Lung (tissue), 12 donors: ENCODE data around the gene TERC. TPM values are rescaled to one million over a fixed set of nuclear protein-coding genes. Genes with fewer than 3 reads are reported as not detected.

ENCODE experiments used
- ATAC-seq: fragments of 200-7000 bp; cut with Tn5 transposase; one replicate; pipeline ENCODE4 v1.9.1; 2020; ENCODE audit warnings: moderate number of reproducible peaks; ENCODE audit not compliant: insufficient read depth, low FRiP score
- DNase-seq, 3 donors: peaks; one replicate each; pipeline ENCODE4 v3.0.0-alpha.2; 2013 to 2017
- H3K27ac ChIP-seq, 2 donors: one replicate each; pipeline ENCODE4 v1.5.1; 2013; ENCODE audit warnings: mild to moderate bottlenecking in 2 of 2, moderate library complexity in 2 of 2, control low read depth in 1 of 2, inconsistent platforms in 1 of 2, low read depth in 1 of 2, low read length in 1 of 2
- H3K27me3 ChIP-seq, 3 donors: one replicate each; pipeline ENCODE4 v1.5.1; 2013; ENCODE audit warnings: low read length in 2 of 3; ENCODE audit not compliant: control insufficient read depth in 3 of 3, insufficient read depth in 3 of 3
- H3K36me3 ChIP-seq, 4 donors: one replicate each; pipeline ENCODE4 v1.5.1; 2013; ENCODE audit warnings: low read length in 4 of 4, mild to moderate bottlenecking in 1 of 4, moderate library complexity in 1 of 4; ENCODE audit not compliant: control insufficient read depth in 4 of 4, insufficient read depth in 4 of 4
- H3K4me1 ChIP-seq, 5 donors: one replicate each; pipeline ENCODE4 v1.5.1; 2013; ENCODE audit warnings: low read length in 5 of 5, mild to moderate bottlenecking in 2 of 5, moderate library complexity in 1 of 5; ENCODE audit not compliant: control insufficient read depth in 5 of 5, insufficient read depth in 5 of 5
- H3K4me3 ChIP-seq: one replicate; pipeline ENCODE4 v1.5.1; 2013; ENCODE audit warnings: mild to moderate bottlenecking, control low read depth, moderate library complexity
- H3K9ac ChIP-seq, 2 donors: one replicate each; pipeline ENCODE4 v1.5.1; 2013; ENCODE audit warnings: low read length in 2 of 2, control low read depth in 1 of 2; ENCODE audit not compliant: insufficient read depth in 1 of 2
- H3K9me3 ChIP-seq, 4 donors: one replicate each; pipeline ENCODE4 v1.5.1; 2013; ENCODE audit warnings: low read length in 3 of 4, mild to moderate bottlenecking in 1 of 4, moderate library complexity in 1 of 4; ENCODE audit not compliant: control insufficient read depth in 4 of 4, insufficient read depth in 3 of 4
- CTCF ChIP-seq: IDR thresholded peaks from 2 replicates; pipeline ENCODE4 v1.5.1; 2012; ENCODE audit warnings: mild to moderate bottlenecking; ENCODE audit errors: control extremely low read depth, extremely low read depth
- WGBS, 2 donors: extraction: QIAGEN DNeasy Blood & Tissue Kit; methylation state at CpG; one replicate each; pipeline ENCODE4 v1.1.7; 2013; 5-methylcytosine and 5-hydroxymethylcytosine counted together
- polyA plus RNA-seq, 2 donors: library from polyadenylated mRNA; stranded (reverse); fragments of 200-250 nt; gene quantifications; one replicate each; pipeline ENCODE4 v1.2.1, GENCODE V29; 2013
- total RNA-seq, 2 donors: library from RNA; depleted of rRNA in 1 of 2; stranded (reverse); fragments of >200 nt in 1 of 2; gene quantifications; one replicate each; pipeline ENCODE4 v1.2.1, GENCODE V29; 2014 to 2021
- donor health status: control.
- donor health status: control.
- donor health status: Bipolar disorder and iron deficiency.
- donor health status: healthy.
- donor health status: DM: yes; HTN: yes; CAD: no.

TERC gene
- total and polyA plus RNA-seq, 4 donors: 0.16 to 45.7 (median 12.4) TPM; not detected in 1

GRCh38 chr3:169804681-169805080 is 39.8 kb upstream of the TERC start:
- Histone ChIP-seq H3K36me3 (peaks cover 0 to 4% (median under 1%) of the 10 kb centered on the region in 4 donors), H3K27me3 (no peaks in the 10 kb centered on the region), H3K4me3 (no peak overlapping the region), H3K4me1 (no peaks in the 10 kb centered on the region), H3K27ac (no peak overlapping the region), H3K9ac (no peak overlapping the region), H3K9me3 (no peaks in the 10 kb centered on the region)
- no peak for DNase-seq
- no peak for ATAC-seq
- WGBS, 2 donors: 92 to 94% methylated on average over 3 of the region's 3 CpGs
- TF ChIP-seq CTCF: no peak

GRCh38 chr3:169792359-169792758 is 27.5 kb upstream of the TERC start:
- DNase-seq (no peak), ATAC-seq (no peak)
- Histone ChIP-seq H3K9me3 (no peaks in the 10 kb centered on the region), H3K27ac (no peak overlapping the region), H3K4me1 (peaks cover 0 to 1% (median 0%) of the 10 kb centered on the region in 5 donors), H3K27me3 (no peaks in the 10 kb centered on the region), H3K9ac (no peak overlapping the region), H3K4me3 (no peak overlapping the region), H3K36me3 (peaks cover 6 to 10% (median 9%) of the 10 kb centered on the region in 4 donors)
- WGBS, 2 donors: 94 to 95% methylated on average over 1 of the region's 1 CpG
- TF ChIP-seq CTCF: no peak

- H3K9ac ChIP-seq: no peak overlapping the region
- H3K36me3 ChIP-seq: peaks cover 8 to 21% (median 16%) of the 10 kb centered on the region in 4 donors
- H3K27ac ChIP-seq: no peak overlapping the region
- no peaks in the 10 kb centered on the region for H3K9me3 ChIP-seq
- H3K27me3 ChIP-seq: no peaks in the 10 kb centered on the region
- peaks cover 0 to 1% (median 0%) of the 10 kb centered on the region in 5 donors for H3K4me1 ChIP-seq
- no peak overlapping the region for H3K4me3 ChIP-seq
- no peak for ATAC-seq
- DNase-seq: no peak
- WGBS, 2 donors: 95 to 96% methylated on average over 4 of the region's 4 CpGs
- no peak for TF ChIP-seq CTCF
Measured at GRCh38 chr3:169790687-169791429, 26.0 kb upstream of the TERC start.
